ENCODE measurements around the gene GPR15. TPM values are rescaled to one million over a fixed set of nuclear protein-coding genes. Genes with fewer than 3 reads are reported as not detected.

GPR15 gene
- total RNA-seq, 1 experiment from 2014 or later: not detected

DNA sequence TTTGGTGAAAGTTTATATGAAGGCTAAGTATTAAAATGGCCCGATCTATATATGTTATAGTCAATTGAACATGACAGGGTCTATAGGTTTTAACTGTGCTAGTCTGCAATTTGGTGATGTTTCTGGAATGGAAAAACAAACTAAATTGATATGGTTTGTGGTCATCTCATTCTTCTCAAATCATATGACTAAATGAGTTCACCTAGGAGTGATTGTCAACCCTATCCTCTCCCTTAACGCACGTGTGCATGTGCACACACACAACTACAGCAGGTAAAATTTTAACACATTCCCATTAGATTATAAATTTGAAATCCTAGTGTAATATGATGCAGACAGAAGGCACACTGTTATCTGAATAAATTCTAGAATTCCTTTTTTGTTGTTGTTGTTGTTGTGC is 18.0 kb upstream of the GPR15 start:
- H2BK120ac ChIP-seq (ENCODE audit: low read depth, low read length, poor library complexity, severe bottlenecking): no peak overlapping the region
- no peak overlapping the region for H3K56ac ChIP-seq (ENCODE audit: insufficient read length, low read depth, low read length)
- no peaks in the 10 kb centered on the region for H4K20me1 ChIP-seq (ENCODE audit: control insufficient read depth, insufficient read depth, insufficient read length)
- Mint-ChIP-seq H3K27me3 (ENCODE audit: low read depth) (no peaks in the 10 kb centered on the region), H3K27ac (no peak overlapping the region), H3K36me3 (ENCODE audit: insufficient read depth in 1 of 3, low read depth in 3 of 3) (peaks cover 5 to 26% (median 22%) of the 10 kb centered on the region in 3 experiments; a peak in 5 of 7 replicates), H3K4me1 (peaks cover 6 to 12% of the 10 kb centered on the region in 2 experiments), H3K9me3 (no peaks in the 10 kb centered on the region), H3K4me3 (no peak overlapping the region)
- H3K27me3 ChIP-seq (ENCODE audit: insufficient read depth, low read length): no peaks in the 10 kb centered on the region
- no peak overlapping the region for H3K14ac ChIP-seq (ENCODE audit: insufficient read depth, low read length)
- DNase-seq: no peak
- no peak overlapping the region for H3K9ac ChIP-seq (ENCODE audit: extremely low read depth, insufficient read length, low read length)
- TF ChIP-seq, protein P1, sequence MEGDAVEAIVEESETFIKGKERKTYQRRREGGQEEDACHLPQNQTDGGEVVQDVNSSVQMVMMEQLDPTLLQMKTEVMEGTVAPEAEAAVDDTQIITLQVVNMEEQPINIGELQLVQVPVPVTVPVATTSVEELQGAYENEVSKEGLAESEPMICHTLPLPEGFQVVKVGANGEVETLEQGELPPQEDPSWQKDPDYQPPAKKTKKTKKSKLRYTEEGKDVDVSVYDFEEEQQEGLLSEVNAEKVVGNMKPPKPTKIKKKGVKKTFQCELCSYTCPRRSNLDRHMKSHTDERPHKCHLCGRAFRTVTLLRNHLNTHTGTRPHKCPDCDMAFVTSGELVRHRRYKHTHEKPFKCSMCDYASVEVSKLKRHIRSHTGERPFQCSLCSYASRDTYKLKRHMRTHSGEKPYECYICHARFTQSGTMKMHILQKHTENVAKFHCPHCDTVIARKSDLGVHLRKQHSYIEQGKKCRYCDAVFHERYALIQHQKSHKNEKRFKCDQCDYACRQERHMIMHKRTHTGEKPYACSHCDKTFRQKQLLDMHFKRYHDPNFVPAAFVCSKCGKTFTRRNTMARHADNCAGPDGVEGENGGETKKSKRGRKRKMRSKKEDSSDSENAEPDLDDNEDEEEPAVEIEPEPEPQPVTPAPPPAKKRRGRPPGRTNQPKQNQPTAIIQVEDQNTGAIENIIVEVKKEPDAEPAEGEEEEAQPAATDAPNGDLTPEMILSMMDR (conservative IDR thresholded peaks at IDR 0.05): no peak
- no peak overlapping the region for H4K5ac ChIP-seq (ENCODE audit: insufficient read length, low read depth, low read length)
- H4K8ac ChIP-seq (replicated peaks; ENCODE audit: insufficient read length, low read depth, low read length): no peak overlapping the region
- H3K4me2 ChIP-seq (ENCODE audit: insufficient read depth, insufficient read length, low read length): no peak overlapping the region
- H2AK5ac ChIP-seq (ENCODE audit: insufficient read length, low read length): no peak overlapping the region
- H2AFZ ChIP-seq (ENCODE audit: low read length): no peak overlapping the region
- no peak overlapping the region for H2BK12ac ChIP-seq (ENCODE audit: insufficient read length, low read depth, low read length)
- no peak overlapping the region for H3K18ac ChIP-seq (ENCODE audit: insufficient read length, low read depth, low read length)
- no peak overlapping the region for H3T11ph ChIP-seq (ENCODE audit: low read length)
- H3K9me3 ChIP-seq (ENCODE audit: control insufficient read depth, low read depth, low read length): no peaks in the 10 kb centered on the region
- H3K79me2 ChIP-seq (ENCODE audit: insufficient read depth, low read length): no peaks in the 10 kb centered on the region
- H2BK20ac ChIP-seq (ENCODE audit: low read depth, low read length, poor library complexity, severe bottlenecking): no peak overlapping the region
- no peak overlapping the region for H2BK5ac ChIP-seq (ENCODE audit: insufficient read length, low read length)
- H3K23ac ChIP-seq (ENCODE audit: insufficient read length, low read depth, low read length): no peak overlapping the region
- H3K4ac ChIP-seq (ENCODE audit: low read depth, low read length): no peak overlapping the region
- H3K23me2 ChIP-seq (ENCODE audit: insufficient read length, low read depth, low read length, poor library complexity, severe bottlenecking): no peaks in the 10 kb centered on the region
- no peak overlapping the region for H4K91ac ChIP-seq (ENCODE audit: insufficient read length, low read depth, low read length)
- no peaks in the 10 kb centered on the region for H3K79me1 ChIP-seq (ENCODE audit: insufficient read depth, low read depth, low read length, poor library complexity, severe bottlenecking)
- no peak overlapping the region for H2BK15ac ChIP-seq (ENCODE audit: low read depth, low read length)
- H3K4me1 ChIP-seq (ENCODE audit: insufficient read depth, low read length): peaks cover 2% of the 10 kb centered on the region; the same call in 1 of the 2 replicates
- H3K27ac ChIP-seq (ENCODE audit: insufficient read length, low read depth, low read length): no peak overlapping the region
- WGBS (ENCODE audit: extremely low coverage, insufficient read length, low lambda C conversion rate): no CpG with 5 or more reads among the region's 3 CpGs
